Activated CD4-positive, CD25-positive, alpha-beta regulatory T cell treated with anti-CD3 and anti-CD28 coated beads, Interleukin-2, amount 50 U/mL, for 16 hours (primary cell): ENCODE results near the gene FNBP1.
"Not testable (repeated sequence)": the region's sequence is repeated elsewhere in the genome, so short reads cannot be mapped to it uniquely, and the experiment has no call there.

Source experiments
- DNase-seq: peaks from one replicate; pipeline ENCODE4 v3.0.0-alpha.2; 2020; ENCODE audit warnings: low read depth, low spot score

FNBP1 gene

GRCh38 chr9:130022566-130023143, 20.3 kb downstream of the FNBP1 start:
- DNase-seq, result no peak

- DNase-seq, result not testable (repeated sequence)
These were observed 21.1 kb downstream of the FNBP1 start for GRCh38 chr9:130021842-130022241.

- no peak for DNase-seq
These were observed 21.9 kb downstream of the FNBP1 start for GRCh38 chr9:130021123-130021522.

GRCh38 chr9:130020618-130021017, 22.4 kb downstream of the FNBP1 start:
- no peak for DNase-seq

GRCh38 chr9:130018265-130018664, 24.7 kb downstream of the FNBP1 start:
- DNase-seq, result no peak

- DNase-seq, result not testable (repeated sequence)
These were observed 25.5 kb downstream of the FNBP1 start for GRCh38 chr9:130017510-130017909.

GRCh38 chr9:130017076-130017475, 25.9 kb downstream of the FNBP1 start:
- no peak for DNase-seq

- no peak for DNase-seq
These were observed 27.5 kb downstream of the FNBP1 start for GRCh38 chr9:130015353-130016019.

- DNase-seq, result no peak
These were observed 29.7 kb downstream of the FNBP1 start for GRCh38 chr9:130013326-130013725.

- DNase-seq, result no peak
These were observed 32.6 kb downstream of the FNBP1 start for GRCh38 chr9:130010151-130010988.

GRCh38 chr9:130009546-130009945, 33.4 kb downstream of the FNBP1 start:
- not testable (repeated sequence) for DNase-seq

GRCh38 chr9:130008538-130008937, 34.5 kb downstream of the FNBP1 start:
- no peak for DNase-seq

GRCh38 chr9:130006952-130007351, 36.0 kb downstream of the FNBP1 start:
- not testable (repeated sequence) for DNase-seq

GRCh38 chr9:130003943-130004552, 38.9 kb downstream of the FNBP1 start:
- no peak for DNase-seq

- no peak for DNase-seq
These were observed 40.7 kb downstream of the FNBP1 start for GRCh38 chr9:130002320-130002719.

- no peak for DNase-seq
These were observed 41.8 kb downstream of the FNBP1 start for GRCh38 chr9:130001190-130001589.

GRCh38 chr9:129999141-129999510, 43.9 kb downstream of the FNBP1 start:
- no peak for DNase-seq

GRCh38 chr9:129998491-129999140, 44.4 kb downstream of the FNBP1 start:
- DNase-seq, result no peak

GRCh38 chr9:129997706-129998105, 45.3 kb downstream of the FNBP1 start:
- not testable (repeated sequence) for DNase-seq

GRCh38 chr9:129996161-129996830, 46.7 kb downstream of the FNBP1 start:
- no peak for DNase-seq
